ENCODE results near the gene UNC5B.
"Not testable (repeated sequence)": the region's sequence is repeated elsewhere in the genome, so short reads cannot be mapped to it uniquely, and the experiment has no call there.

Gene UNC5B

GRCh38 chr10:71267508-71268240, 55.3 kb downstream of the UNC5B start:
- no peak for DNase-seq (ENCODE audit: low spot score)

GRCh38 chr10:71268247-71268691, 55.9 kb downstream of the UNC5B start:
- no peak for DNase-seq (ENCODE audit: low spot score)

- no peak for DNase-seq (ENCODE audit: low spot score)
Observed at GRCh38 chr10:71268758-71269157, 56.4 kb downstream of the UNC5B start.

GRCh38 chr10:71269301-71270288, 57.2 kb downstream of the UNC5B start:
- DNase-seq (ENCODE audit: low spot score), result no peak

GRCh38 chr10:71270301-71271220, 58.2 kb downstream of the UNC5B start:
- DNase-seq (ENCODE audit: low spot score), result peak; percentile 35

GRCh38 chr10:71271662-71272055, 59.3 kb downstream of the UNC5B start:
- no peak for DNase-seq (ENCODE audit: low spot score)

GRCh38 chr10:71272056-71272771, 59.8 kb downstream of the UNC5B start:
- DNase-seq (ENCODE audit: low spot score), result no peak

GRCh38 chr10:71272974-71273373, 60.6 kb downstream of the UNC5B start:
- DNase-seq (ENCODE audit: low spot score), result not testable (repeated sequence)

- DNase-seq (ENCODE audit: low spot score), result no peak
Observed at GRCh38 chr10:71273506-71273905, 61.1 kb downstream of the UNC5B start.

GRCh38 chr10:71274901-71275796, 62.8 kb downstream of the UNC5B start:
- DNase-seq (ENCODE audit: low spot score), result no peak

- no peak for DNase-seq (ENCODE audit: low spot score)
Observed at GRCh38 chr10:71276873-71277272, 64.5 kb downstream of the UNC5B start.

- DNase-seq (ENCODE audit: low spot score), result no peak
Observed at GRCh38 chr10:71277914-71278665, 65.7 kb downstream of the UNC5B start.

- DNase-seq (ENCODE audit: low spot score), result no peak
Observed at GRCh38 chr10:71278691-71279588, 66.6 kb downstream of the UNC5B start.

GRCh38 chr10:71279590-71280170, 67.3 kb downstream of the UNC5B start:
- DNase-seq (ENCODE audit: low spot score), result no peak

GRCh38 chr10:71280216-71280615, 67.8 kb downstream of the UNC5B start:
- no peak for DNase-seq (ENCODE audit: low spot score)

- no peak for DNase-seq (ENCODE audit: low spot score)
Observed at GRCh38 chr10:71280825-71281224, 68.5 kb downstream of the UNC5B start.

GRCh38 chr10:71281646-71282322, 69.4 kb downstream of the UNC5B start:
- DNase-seq (ENCODE audit: low spot score), result no peak

Data from COLO829 (cell line).